Panc1 (cell line): ENCODE results near the gene STK35.

Experiments used
- CTCF ChIP-seq: fragments of 450-650 bp; IDR thresholded peaks from 2 replicates; pipeline ENCODE4 v1.5.1; 2017; ENCODE audit warnings: mild to moderate bottlenecking
- POLR2AphosphoS5 ChIP-seq: IDR thresholded peaks from 2 replicates; pipeline ENCODE4 v1.6.1; 2012; ENCODE audit warnings: mild to moderate bottlenecking, low read depth, low read length, moderate library complexity

GRCh38 chr20:2141600-2142575 lies 40.3 kb downstream of the STK35 start:
- TF ChIP-seq CTCF (no peak), POLR2AphosphoS5 (no peak)
